HepG2 (cell line): Measurements from ENCODE around the gene ZNF764. TPM values are rescaled to one million over a fixed set of nuclear protein-coding genes. Genes with fewer than 3 reads are reported as not detected.

Experiments
- CCAR2 ChIP-seq: fragments of 200-400 bp; formaldehyde crosslinking; optimal IDR thresholded peaks from 2 replicates; pipeline ENCODE3; 2018; ENCODE audit warnings: low read depth, mild to moderate bottlenecking, low read length, moderate library complexity
- GZF1 ChIP-seq: sonication (generic); formaldehyde crosslinking; IDR thresholded peaks from 2 replicates; pipeline ENCODE4 v1.5.1; 2020; ENCODE audit warnings: mild to moderate bottlenecking, missing genetic modification reagents
- HNF4A ChIP-seq: sonication (generic); formaldehyde crosslinking; IDR thresholded peaks from 2 replicates; pipeline ENCODE4 v1.4.0; 2020; ENCODE audit warnings: missing genetic modification reagents
- IRF2 ChIP-seq: IDR thresholded peaks from 2 replicates; pipeline ENCODE4 v1.6.1; 2018; ENCODE audit warnings: missing genetic modification reagents, missing compliant biosample characterization
- NCOA1 ChIP-seq: sonication (generic); formaldehyde crosslinking; IDR thresholded peaks from 2 replicates; pipeline ENCODE4 v1.9.0; 2021; ENCODE audit warnings: missing genetic modification reagents
- RARA ChIP-seq: IDR thresholded peaks from 2 replicates; pipeline ENCODE4 v1.6.1; 2016; ENCODE audit warnings: missing genetic modification reagents, missing compliant biosample characterization
- SAFB2 ChIP-seq: sonication (generic); formaldehyde crosslinking; IDR thresholded peaks from 2 replicates; pipeline ENCODE4 v1.5.1; 2020; ENCODE audit warnings: missing genetic modification reagents, low read depth, mild to moderate bottlenecking, borderline replicate concordance
- TGIF2 ChIP-seq: IDR thresholded peaks from 2 replicates; pipeline ENCODE4 v1.6.1; 2016; ENCODE audit warnings: control low read depth, missing compliant biosample characterization
- ZNF180 ChIP-seq: sonication (generic); formaldehyde crosslinking; IDR thresholded peaks from 2 replicates; pipeline ENCODE4 v1.4.0; 2020; ENCODE audit warnings: low read depth, missing genetic modification reagents, borderline replicate concordance
- ZNF343 ChIP-seq: sonication (generic); formaldehyde crosslinking; IDR thresholded peaks from 2 replicates; pipeline ENCODE4 v1.4.0; 2020; ENCODE audit warnings: mild to moderate bottlenecking, missing genetic modification reagents
- ZNF614 ChIP-seq: IDR thresholded peaks from 2 replicates; pipeline ENCODE4 v1.6.1; 2018; ENCODE audit warnings: missing biosample characterization, missing genetic modification reagents, inconsistent platforms, borderline replicate concordance
- ZNF644 ChIP-seq: IDR thresholded peaks from 2 replicates; pipeline ENCODE4 v1.6.1; 2016; ENCODE audit warnings: low read depth
- ZNF646 ChIP-seq: sonication (generic); formaldehyde crosslinking; IDR thresholded peaks from 2 replicates; pipeline ENCODE4 v1.9.0; 2021; ENCODE audit warnings: mild to moderate bottlenecking, missing genetic modification reagents
- ZUFSP ChIP-seq: sonication (generic); formaldehyde crosslinking; IDR thresholded peaks from 2 replicates; pipeline ENCODE4 v1.9.0; 2021; ENCODE audit warnings: missing genetic modification reagents, mild to moderate bottlenecking, borderline replicate concordance
- polyA plus RNA-seq, 8 experiments: library from polyadenylated mRNA; depleted of rRNA in 3 of 8; stranded (reverse) in 7 of 8; unstranded in 1 of 8; fragments of >200 nt; fragmentation: Illumina TruSeq in 4 of 8; extraction: Trizol in 4 of 8; gene quantifications; 2 replicates each; pipeline versions ENCODE4 v1.2.1 to v1.2.3, GENCODE V29; 2011 to 2016; ENCODE audit warnings: low read depth in 4 of 8, missing spikeins in 1 of 8, mixed read lengths in 1 of 8; ENCODE audit not compliant: insufficient read depth in 1 of 8
- total RNA-seq, 5 experiments: library from RNA; depleted of rRNA; stranded (reverse); fragments of >200 nt; fragmentation: Illumina TruSeq; extraction: Trizol; gene quantifications; 2 replicates each; pipeline ENCODE4 v1.2.3, GENCODE V29; 2016; ENCODE audit warnings: low read depth in 1 of 5
- TF ChIP-seq, protein P1 (sequence below): sonication (generic); formaldehyde crosslinking; IDR thresholded peaks from 2 replicates; pipeline ENCODE4 v1.4.0; 2020; ENCODE audit warnings: mild to moderate bottlenecking, low read depth, missing genetic modification reagents
- TF ChIP-seq, protein P2 (sequence below): sonication (generic); formaldehyde crosslinking; IDR thresholded peaks from 2 replicates; pipeline ENCODE4 v1.8.0; 2022; ENCODE audit warnings: mild to moderate bottlenecking, missing genetic modification reagents, borderline replicate concordance
- TF ChIP-seq, protein P3 (sequence below): sonication (generic); formaldehyde crosslinking; IDR thresholded peaks from 2 replicates; pipeline ENCODE4 v1.8.0; 2022; ENCODE audit warnings: mild to moderate bottlenecking, missing genetic modification reagents, moderate library complexity

Gene ZNF764
- total and polyA plus RNA-seq, 2 of the 13 experiments (the other 11 are each of a cell fraction or from before 2014, with no cell fraction given) = 4.1 to 9.1 TPM

DNA sequence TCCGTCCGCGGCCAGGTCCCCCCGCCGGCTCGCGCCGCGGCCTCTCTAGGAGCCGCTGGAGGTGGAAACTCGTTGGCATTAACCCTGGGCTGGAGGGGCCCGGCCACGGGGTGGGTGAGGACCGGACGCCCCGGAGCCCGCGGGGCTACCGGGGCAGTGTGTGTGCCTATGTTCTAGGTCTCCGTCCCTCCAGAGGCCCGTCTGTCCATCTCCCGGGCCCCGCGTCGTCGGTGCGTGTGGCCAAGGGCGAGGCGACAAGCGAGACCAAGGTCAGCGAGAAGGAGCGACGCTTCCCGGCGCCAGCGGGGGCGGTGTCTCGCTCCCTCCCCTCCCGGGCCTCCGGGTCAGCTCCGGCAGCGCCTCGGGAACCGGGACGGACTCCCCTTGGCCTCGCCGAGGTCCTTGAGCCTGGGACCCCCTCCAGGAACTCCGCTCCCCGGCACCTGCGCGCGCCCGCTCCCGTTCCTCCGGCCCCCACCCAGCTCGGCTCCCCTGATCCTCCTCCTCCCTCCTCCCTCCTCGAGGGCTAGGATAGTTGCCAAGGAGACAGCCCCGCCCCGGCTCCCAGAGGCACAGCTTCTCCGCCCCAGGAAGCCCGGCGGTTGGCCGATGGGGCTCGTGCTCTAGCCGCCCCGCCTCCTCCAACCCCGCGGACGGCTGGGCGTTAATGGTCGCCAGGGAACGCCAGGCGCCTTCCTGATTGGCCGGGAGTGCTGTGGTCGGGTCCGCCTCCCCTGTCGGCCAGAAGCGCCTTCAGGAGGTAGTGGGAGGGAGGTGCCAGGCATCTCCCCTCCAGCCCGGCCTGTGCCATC lies 31.1 kb downstream of the ZNF764 start (continued):
- TF ChIP-seq ZNF646 (no peak), ZNF343 (0 out of 2 replicates have a peak, but pooled peaks have one; percentile 6), HNF4A (CRISPR knock-in tag) (peak; percentile 18), RARA (CRISPR knock-in tag) (no peak), ZNF644 (CRISPR knock-in tag) (no peak), NCOA1 (CRISPR knock-in tag) (peak; percentile 81; the same call in 1 of the 2 replicates), CCAR2 (no peak), SAFB2 (CRISPR knock-in tag) (peak; percentile 41; the same call in 1 of the 2 replicates), IRF2 (peak; percentile 62; the same call in 1 of the 2 replicates), TGIF2 (CRISPR knock-in tag) (peak; percentile 19; the same call in 1 of the 2 replicates), ZNF180 (CRISPR knock-in tag) (no peak), ZNF614 (CRISPR knock-in tag) (no peak), ZUFSP (CRISPR knock-in tag) (no peak), GZF1 (CRISPR knock-in tag) (peak; percentile 66; the same call in 1 of the 2 replicates)
- TF ChIP-seq, protein P1, sequence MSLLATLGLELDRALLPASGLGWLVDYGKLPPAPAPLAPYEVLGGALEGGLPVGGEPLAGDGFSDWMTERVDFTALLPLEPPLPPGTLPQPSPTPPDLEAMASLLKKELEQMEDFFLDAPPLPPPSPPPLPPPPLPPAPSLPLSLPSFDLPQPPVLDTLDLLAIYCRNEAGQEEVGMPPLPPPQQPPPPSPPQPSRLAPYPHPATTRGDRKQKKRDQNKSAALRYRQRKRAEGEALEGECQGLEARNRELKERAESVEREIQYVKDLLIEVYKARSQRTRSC (CRISPR knock-in tag) = no peak
- TF ChIP-seq, protein P2, sequence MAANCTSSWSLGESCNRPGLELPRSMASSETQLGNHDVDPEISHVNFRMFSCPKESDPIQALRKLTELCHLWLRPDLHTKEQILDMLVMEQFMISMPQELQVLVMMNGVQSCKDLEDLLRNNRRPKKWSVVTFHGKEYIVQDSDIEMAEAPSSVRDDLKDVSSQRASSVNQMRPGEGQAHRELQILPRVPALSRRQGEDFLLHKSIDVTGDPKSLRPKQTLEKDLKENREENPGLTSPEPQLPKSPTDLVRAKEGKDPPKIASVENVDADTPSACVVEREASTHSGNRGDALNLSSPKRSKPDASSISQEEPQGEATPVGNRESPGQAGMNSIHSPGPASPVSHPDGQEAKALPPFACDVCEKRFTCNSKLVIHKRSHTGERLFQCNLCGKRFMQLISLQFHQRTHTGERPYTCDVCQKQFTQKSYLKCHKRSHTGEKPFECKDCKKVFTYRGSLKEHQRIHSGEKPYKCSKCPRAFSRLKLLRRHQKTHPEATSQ (CRISPR knock-in tag) = 0 out of 2 replicates have a peak, but pooled peaks have one; percentile 33
- TF ChIP-seq, protein P3, sequence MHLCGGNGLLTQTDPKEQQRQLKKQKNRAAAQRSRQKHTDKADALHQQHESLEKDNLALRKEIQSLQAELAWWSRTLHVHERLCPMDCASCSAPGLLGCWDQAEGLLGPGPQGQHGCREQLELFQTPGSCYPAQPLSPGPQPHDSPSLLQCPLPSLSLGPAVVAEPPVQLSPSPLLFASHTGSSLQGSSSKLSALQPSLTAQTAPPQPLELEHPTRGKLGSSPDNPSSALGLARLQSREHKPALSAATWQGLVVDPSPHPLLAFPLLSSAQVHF = 0 out of 2 replicates have a peak, but pooled peaks have one; percentile 54
